Gastroesophageal sphincter (tissue), 4 donors: Measurements from ENCODE around the gene CASK. TPM values are rescaled to one million over a fixed set of nuclear protein-coding genes. Genes with fewer than 3 reads are reported as not detected.

Experiments
- ATAC-seq: fragments of 150-250 bp; one replicate; pipeline ENCODE4 v1.9.1; 2016; ENCODE audit warnings: mild to moderate bottlenecking, moderate library complexity
- H3K27ac ChIP-seq, 4 donors: fragments of 200-600 bp; sonication (generic) in 3 of 4; 1 replicate in 3 of 4; 2 replicates in 1 of 4; pipeline ENCODE4 v1.5.1; 2016 to 2019
- H3K27me3 ChIP-seq: fragments of 200-600 bp; sonication (generic); one replicate; pipeline ENCODE4 v1.5.1; 2019
- H3K36me3 ChIP-seq, 2 donors: fragments of 200-600 bp; sonication (generic); one replicate each; pipeline ENCODE4 v1.5.1; 2019; ENCODE audit warnings: control low read depth in 1 of 2
- H3K4me1 ChIP-seq, 3 donors: fragments of 200-600 bp; sonication (generic); 1 replicate in 2 of 3; 2 replicates in 1 of 3; pipeline ENCODE4 v1.5.1; 2016 to 2019; ENCODE audit warnings: control low read depth in 2 of 3
- H3K4me3 ChIP-seq, 2 donors: fragments of 200-600 bp; sonication (generic); one replicate each; pipeline ENCODE4 v1.5.1; 2019; ENCODE audit warnings: mild to moderate bottlenecking in 1 of 2, moderate library complexity in 1 of 2
- H3K9me3 ChIP-seq, 3 donors: fragments of 200-600 bp; sonication (generic); one replicate each; pipeline ENCODE4 v1.5.1; 2017 to 2019; ENCODE audit warnings: control low read depth in 2 of 3
- EP300 ChIP-seq: sonication (generic); formaldehyde crosslinking; IDR thresholded peaks from one replicate; pipeline ENCODE4 v1.6.1; 2017; ENCODE audit warnings: antibody characterized with exemption, mild to moderate bottlenecking
- POLR2A ChIP-seq, 2 donors: fragments of 450-650 bp; IDR thresholded peaks; one replicate each; pipeline ENCODE4 v1.6.1; 2017; ENCODE audit warnings: antibody characterized with exemption in 2 of 2, mild to moderate bottlenecking in 2 of 2, moderate library complexity in 1 of 2
- POLR2AphosphoS5 ChIP-seq: sonication (generic); formaldehyde crosslinking; IDR thresholded peaks from one replicate; pipeline ENCODE4 v1.6.1; 2017; ENCODE audit warnings: antibody characterized with exemption
- WGBS, 2 donors: methylation state at CpG; one replicate each; pipeline ENCODE4 v1.1.5; 2018; ENCODE audit warnings: low coverage in 1 of 2; 5-methylcytosine and 5-hydroxymethylcytosine counted together
- total RNA-seq, 4 donors: library from RNA; depleted of rRNA; stranded (reverse); fragments of >200 nt; gene quantifications; one replicate each; pipeline ENCODE4 v1.1.0, GENCODE V29; 2016
- TF ChIP-seq, protein P1 (sequence below), 4 experiments: fragments of 200-600 bp in 2 of 4; fragments of 450-650 bp in 2 of 4; sonication (generic) in 1 of 4; IDR thresholded peaks; one replicate each; pipeline ENCODE4 v1.5.1; 2017 to 2019; ENCODE audit warnings: antibody characterized with exemption in 4 of 4, mild to moderate bottlenecking in 2 of 4, moderate library complexity in 2 of 4

Gene CASK
- total RNA-seq, 4 donors from 2014 or later, result 22.6 to 55.0 (median 30.5) TPM

DNA sequence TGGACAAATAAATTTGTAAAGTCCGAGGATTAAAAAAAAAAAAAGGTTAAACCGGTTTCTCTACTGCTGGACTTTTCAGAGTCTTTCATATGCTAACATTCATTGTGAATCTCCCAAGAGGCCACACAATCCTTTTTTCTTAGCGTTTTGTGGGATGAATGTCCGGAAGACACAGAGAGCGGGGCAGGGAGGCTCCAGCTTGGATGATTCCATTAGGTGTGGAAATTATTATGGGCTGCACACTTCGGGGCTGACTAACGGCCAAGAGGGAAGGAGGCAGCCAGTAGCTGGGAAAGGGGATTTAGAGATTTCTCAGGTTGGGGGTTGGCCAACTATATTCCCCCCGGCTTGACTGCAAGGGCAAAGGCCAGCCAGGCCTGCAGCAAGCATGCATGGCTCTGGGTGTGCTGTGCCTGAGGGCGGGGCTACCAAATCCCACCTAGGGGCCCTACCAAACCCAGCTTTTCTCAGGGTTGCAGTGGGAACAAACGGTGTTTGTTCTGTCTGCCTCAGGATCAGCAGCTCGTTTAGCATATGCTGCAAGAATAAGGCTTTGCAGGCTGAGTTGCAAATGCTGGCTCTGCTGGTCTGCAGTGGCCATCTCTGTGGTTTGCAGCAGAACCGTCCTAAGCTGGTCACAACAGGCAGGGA, 447.6 kb downstream of the CASK start:
- no peak overlapping the region for H3K27ac ChIP-seq
- ATAC-seq, result no peak
- H3K4me1 ChIP-seq, result no peaks in the 10 kb centered on the region
- H3K9me3 ChIP-seq, result no peaks in the 10 kb centered on the region
- H3K27me3 ChIP-seq, result no peaks in the 10 kb centered on the region
- no peaks in the 10 kb centered on the region for H3K36me3 ChIP-seq
- no peak overlapping the region for H3K4me3 ChIP-seq
- 31 to 66% methylated on average over 5 to 7 of the region's 12 CpGs for WGBS, 2 donors
- TF ChIP-seq POLR2A (IDR thresholded peaks at IDR 0.05) (no peak), EP300 (no peak), POLR2AphosphoS5 (no peak)
- TF ChIP-seq, protein P1, sequence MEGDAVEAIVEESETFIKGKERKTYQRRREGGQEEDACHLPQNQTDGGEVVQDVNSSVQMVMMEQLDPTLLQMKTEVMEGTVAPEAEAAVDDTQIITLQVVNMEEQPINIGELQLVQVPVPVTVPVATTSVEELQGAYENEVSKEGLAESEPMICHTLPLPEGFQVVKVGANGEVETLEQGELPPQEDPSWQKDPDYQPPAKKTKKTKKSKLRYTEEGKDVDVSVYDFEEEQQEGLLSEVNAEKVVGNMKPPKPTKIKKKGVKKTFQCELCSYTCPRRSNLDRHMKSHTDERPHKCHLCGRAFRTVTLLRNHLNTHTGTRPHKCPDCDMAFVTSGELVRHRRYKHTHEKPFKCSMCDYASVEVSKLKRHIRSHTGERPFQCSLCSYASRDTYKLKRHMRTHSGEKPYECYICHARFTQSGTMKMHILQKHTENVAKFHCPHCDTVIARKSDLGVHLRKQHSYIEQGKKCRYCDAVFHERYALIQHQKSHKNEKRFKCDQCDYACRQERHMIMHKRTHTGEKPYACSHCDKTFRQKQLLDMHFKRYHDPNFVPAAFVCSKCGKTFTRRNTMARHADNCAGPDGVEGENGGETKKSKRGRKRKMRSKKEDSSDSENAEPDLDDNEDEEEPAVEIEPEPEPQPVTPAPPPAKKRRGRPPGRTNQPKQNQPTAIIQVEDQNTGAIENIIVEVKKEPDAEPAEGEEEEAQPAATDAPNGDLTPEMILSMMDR (IDR thresholded peaks at IDR 0.05), result no peak

DNA sequence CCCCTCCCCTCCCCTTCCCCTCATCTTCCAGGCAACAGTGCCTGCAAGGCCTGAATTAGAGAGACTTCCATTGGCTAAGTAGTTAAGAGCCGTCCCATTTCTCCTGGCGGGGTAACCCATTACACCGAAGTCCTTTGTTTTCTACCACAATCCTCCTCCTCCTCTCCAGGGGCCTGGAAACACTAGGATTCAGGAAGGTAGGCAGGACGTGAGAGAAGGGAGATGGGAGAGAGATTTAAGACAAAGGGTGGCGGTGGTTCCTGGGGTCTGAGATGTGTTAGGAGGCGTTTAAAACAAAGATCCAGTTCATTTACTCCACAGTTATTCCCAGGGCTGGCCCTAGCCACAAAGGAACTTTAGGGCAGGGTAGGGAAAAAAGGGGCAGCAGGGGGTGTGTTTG, 448.2 kb downstream of the CASK start:
- ATAC-seq, result no peak
- H3K36me3 ChIP-seq, result no peaks in the 10 kb centered on the region
- no CpG with 5 or more reads among the region's 6 CpGs for whole genome bisulfite sequencing, 2 donors
- no peaks in the 10 kb centered on the region for H3K27me3 ChIP-seq
- H3K4me1 ChIP-seq, result no peaks in the 10 kb centered on the region
- H3K4me3 ChIP-seq, result no peak overlapping the region
- no peak overlapping the region for H3K27ac ChIP-seq
- TF ChIP-seq POLR2AphosphoS5 (no peak), POLR2A (IDR thresholded peaks at IDR 0.05) (no peak), EP300 (no peak)
- TF ChIP-seq, protein P1 (IDR thresholded peaks at IDR 0.05), result no peak
- no peaks in the 10 kb centered on the region for H3K9me3 ChIP-seq

DNA sequence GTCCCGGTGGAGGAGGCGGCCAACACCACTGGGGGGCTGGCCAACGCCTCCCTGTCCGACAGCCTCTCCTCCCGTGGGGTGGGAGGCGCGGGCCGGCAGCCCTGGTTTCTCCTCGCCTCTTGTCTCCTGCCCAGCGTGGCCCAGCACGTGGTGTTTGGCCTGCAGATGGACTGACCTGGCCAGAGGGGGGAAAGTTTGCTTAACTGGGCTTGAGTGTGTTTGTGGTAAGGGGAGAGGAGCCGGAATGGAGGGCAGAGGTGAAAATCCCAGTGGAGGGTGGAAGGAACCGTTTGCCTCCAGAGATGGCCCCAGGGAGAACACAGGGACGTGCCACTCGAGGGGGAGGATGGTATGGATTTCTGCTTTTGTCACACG, 448.6 kb downstream of the CASK start:
- no peak for ATAC-seq
- WGBS, 2 donors, result 88% methylated on average over 5 of the region's 16 CpGs; no CpG with 5 or more reads in 1 of the 2 donors
- H3K27ac ChIP-seq, result no peak overlapping the region

DNA sequence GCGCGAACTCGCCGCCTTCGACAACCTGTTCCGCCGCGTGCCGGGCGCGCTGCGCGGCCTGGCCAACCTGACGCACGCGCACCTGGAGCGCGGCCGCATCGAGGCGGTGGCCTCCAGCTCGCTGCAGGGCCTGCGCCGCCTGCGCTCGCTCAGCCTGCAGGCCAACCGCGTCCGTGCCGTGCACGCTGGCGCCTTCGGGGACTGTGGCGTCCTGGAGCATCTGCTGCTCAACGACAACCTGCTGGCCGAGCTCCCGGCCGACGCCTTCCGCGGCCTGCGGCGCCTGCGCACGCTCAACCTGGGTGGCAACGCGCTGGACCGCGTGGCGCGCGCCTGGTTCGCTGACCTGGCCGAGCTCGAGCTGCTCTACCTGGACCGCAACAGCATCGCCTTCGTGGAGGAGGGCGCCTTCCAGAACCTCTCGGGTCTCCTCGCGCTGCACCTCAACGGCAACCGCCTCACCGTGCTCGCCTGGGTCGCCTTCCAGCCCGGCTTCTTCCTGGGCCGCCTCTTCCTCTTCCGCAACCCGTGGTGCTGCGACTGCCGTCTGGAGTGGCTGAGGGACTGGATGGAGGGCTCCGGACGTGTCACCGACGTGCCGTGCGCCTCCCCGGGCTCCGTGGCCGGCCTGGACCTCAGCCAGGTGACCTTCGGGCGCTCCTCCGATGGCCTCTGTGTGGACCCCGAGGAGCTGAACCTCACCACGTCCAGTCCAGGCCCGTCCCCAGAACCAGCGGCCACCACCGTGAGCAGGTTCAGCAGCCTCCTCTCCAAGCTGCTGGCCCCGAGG, 449.2 kb downstream of the CASK start:
- H3K4me3 ChIP-seq, result no peak overlapping the region
- TF ChIP-seq POLR2A (IDR thresholded peaks at IDR 0.05) (no peak), EP300 (no peak), POLR2AphosphoS5 (no peak)
- TF ChIP-seq, protein P1 (IDR thresholded peaks at IDR 0.05), result no peak
- no peaks in the 10 kb centered on the region for H3K27me3 ChIP-seq
- no peaks in the 10 kb centered on the region for H3K9me3 ChIP-seq
- H3K36me3 ChIP-seq, result no peaks in the 10 kb centered on the region
- ATAC-seq, result no peak
- peaks cover 0 to 4% (median 0%) of the 10 kb centered on the region in 3 donors for H3K4me1 ChIP-seq
- WGBS, 2 donors, result 88% methylated on average over 6 of the region's 91 CpGs; no CpG with 5 or more reads in 1 of the 2 donors
- H3K27ac ChIP-seq, result no peak overlapping the region

More for the DNA sequence above, 448.6 kb downstream of the CASK start:
- Histone ChIP-seq H3K27me3 (no peaks in the 10 kb centered on the region), H3K4me3 (no peak overlapping the region), H3K9me3 (no peaks in the 10 kb centered on the region), H3K36me3 (no peaks in the 10 kb centered on the region), H3K4me1 (no peaks in the 10 kb centered on the region)
- TF ChIP-seq POLR2AphosphoS5 (no peak), EP300 (no peak), POLR2A (IDR thresholded peaks at IDR 0.05) (no peak)
- TF ChIP-seq, protein P1 (IDR thresholded peaks at IDR 0.05), result no peak
